Spleen (tissue), 11 donors: ENCODE measurements around the gene OR13F1. TPM values are rescaled to one million over a fixed set of nuclear protein-coding genes. Genes with fewer than 3 reads are reported as not detected.
"Not testable (repeated sequence)": the region's sequence is repeated elsewhere in the genome, so short reads cannot be mapped to it uniquely, and the experiment has no call there.

Experiments used
- DNase-seq: peaks from one replicate; pipeline ENCODE4 v3.0.0-alpha.2; 2020
- H3K27ac ChIP-seq, 8 donors: fragments of 200-600 bp; sonication (generic) in 7 of 8; 1 replicate in 4 of 8; 2 replicates in 4 of 8; pipeline versions ENCODE4 v1.5.0 to v1.8.0; 2016 to 2021; ENCODE audit warnings: inconsistent platforms in 4 of 8, mild to moderate bottlenecking in 4 of 8, moderate library complexity in 1 of 8
- H3K27me3 ChIP-seq, 7 donors: fragments of 200-600 bp; sonication (generic) in 6 of 7; replicated peaks in 1 of 7; 1 replicate in 4 of 7; 2 replicates in 3 of 7; pipeline versions ENCODE4 v1.5.0 to v1.8.0; 2016 to 2021; ENCODE audit warnings: inconsistent platforms in 3 of 7, mild to moderate bottlenecking in 1 of 7
- H3K36me3 ChIP-seq, 6 donors: fragments of 200-600 bp; sonication (generic) in 5 of 6; 1 replicate in 4 of 6; 2 replicates in 2 of 6; pipeline versions ENCODE4 v1.5.0 to v1.8.0; 2016 to 2021; ENCODE audit warnings: inconsistent platforms in 2 of 6
- H3K4me1 ChIP-seq, 6 donors: fragments of 200-600 bp; sonication (generic) in 5 of 6; 1 replicate in 3 of 6; 2 replicates in 3 of 6; pipeline versions ENCODE4 v1.5.0 to v1.8.0; 2016 to 2021; ENCODE audit warnings: inconsistent platforms in 3 of 6
- H3K4me3 ChIP-seq, 8 donors: fragments of 200-600 bp; sonication (generic) in 7 of 8; 1 replicate in 4 of 8; 2 replicates in 4 of 8; pipeline versions ENCODE4 v1.5.0 to v1.8.0; 2016 to 2021; ENCODE audit warnings: inconsistent platforms in 4 of 8, mild to moderate bottlenecking in 4 of 8, moderate library complexity in 2 of 8
- H3K9me3 ChIP-seq, 8 donors: fragments of 200-600 bp; sonication (generic) in 7 of 8; 1 replicate in 4 of 8; 2 replicates in 4 of 8; pipeline versions ENCODE4 v1.5.0 to v1.8.0; 2016 to 2021; ENCODE audit warnings: inconsistent platforms in 4 of 8
- POLR2A ChIP-seq, 3 donors: fragments of 450-650 bp; IDR thresholded peaks; one replicate each; pipeline ENCODE4 v1.5.1; 2017; ENCODE audit warnings: antibody characterized with exemption in 3 of 3, mild to moderate bottlenecking in 1 of 3
- POLR2AphosphoS5 ChIP-seq, 3 donors: sonication (generic); formaldehyde crosslinking; IDR thresholded peaks; one replicate each; pipeline ENCODE4 v1.5.1; 2017; ENCODE audit warnings: antibody characterized with exemption in 3 of 3
- WGBS, 5 donors: extraction: QIAGEN DNeasy Blood & Tissue Kit in 3 of 5; methylation state at CpG; one replicate each; pipeline versions ENCODE4 v1.1.5 to v1.1.7; 2013 to 2018; 5-methylcytosine and 5-hydroxymethylcytosine counted together
- intact Hi-C: fragments of 100-400 bp; cut with DNase I; formaldehyde crosslinking; loops from one replicate; pipeline ENCODE4 v1.15.0; 2023; ENCODE audit warnings: low total_unique reads
- polyA plus RNA-seq, 3 donors: library from polyadenylated mRNA; stranded (reverse); fragments of 200-250 nt; gene quantifications; one replicate each; pipeline ENCODE4 v1.2.1, GENCODE V29; 2013
- total RNA-seq, 7 donors: library from RNA; depleted of rRNA in 3 of 7; stranded (reverse); fragments of >200 nt in 3 of 7; fragmentation: NEBNext Ultra II Directional in 4 of 7; extraction: Animal tissue kit (Norgen Biotek cat#: 25700) in 4 of 7; gene quantifications; one replicate each; pipeline versions ENCODE4 v1.1.0 to v1.2.1, GENCODE V29; 2016 to 2021
- TF ChIP-seq, protein P1 (sequence below), 11 experiments: fragments of 200-600 bp in 7 of 11; fragments of 450-650 bp in 4 of 11; sonication (generic) in 4 of 11; IDR thresholded peaks in 8 of 11; conservative IDR thresholded peaks in 3 of 11; 1 replicate in 7 of 11; 2 replicates in 4 of 11; pipeline versions ENCODE4 v1.4.0 to v1.8.0; 2016 to 2021; ENCODE audit warnings: antibody characterized with exemption in 11 of 11, inconsistent platforms in 4 of 11, mild to moderate bottlenecking in 1 of 11
- donor health status: healthy with polysubstance abuse.
- donor health status: DM: no; HTN: no; CAD: no; lungs with moderate emphysema.
- donor health status: DM: no; HTN: no; CAD: no.
- donor health status: Bipolar disorder and iron deficiency.
- donor health status: healthy.
- donor health status: DM: no; HTN: no; CAD: no.
- donor health status: DM: yes; HTN: yes; CAD: no.

The OR13F1 gene
- total and polyA plus RNA-seq, 10 donors: not detected

GRCh38 chr9:104506565-104506964, 2.5 kb downstream of the OR13F1 start:
- H3K4me1 ChIP-seq: no peaks in the 10 kb centered on the region
- no peak overlapping the region for H3K27ac ChIP-seq
- no peak for DNase-seq
- H3K4me3 ChIP-seq: no peak overlapping the region
- intact Hi-C loops: no loop called here
- TF ChIP-seq POLR2A (IDR thresholded peaks at IDR 0.05) (no peak), POLR2AphosphoS5 (IDR thresholded peaks at IDR 0.05) (no peak)
- H3K27me3 ChIP-seq: no peaks in the 10 kb centered on the region
- no peaks in the 10 kb centered on the region for H3K36me3 ChIP-seq
- H3K9me3 ChIP-seq: no peaks in the 10 kb centered on the region

DNA sequence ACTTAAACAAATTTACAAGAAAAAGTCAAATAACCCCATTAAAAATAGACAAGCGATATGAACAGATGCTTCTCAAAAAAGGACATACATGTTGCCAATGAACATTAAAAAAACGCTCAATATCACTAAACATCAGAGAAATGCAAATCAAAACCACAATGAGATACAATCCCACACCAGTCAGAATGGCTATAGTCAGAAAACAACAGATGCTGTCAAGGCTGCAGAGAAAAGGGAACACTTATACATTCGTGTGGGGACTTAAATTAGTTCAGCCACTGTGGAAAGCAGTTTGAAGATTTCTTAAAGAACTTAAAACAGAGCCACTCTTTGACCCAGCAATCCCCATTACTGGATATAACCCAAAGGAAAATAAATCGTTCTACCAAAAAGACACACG, 10.8 kb downstream of the OR13F1 start:
- Histone ChIP-seq H3K4me3 (no peak overlapping the region), H3K4me1 (no peaks in the 10 kb centered on the region), H3K27me3 (no peaks in the 10 kb centered on the region), H3K27ac (no peak overlapping the region), H3K36me3 (no peaks in the 10 kb centered on the region), H3K9me3 (no peaks in the 10 kb centered on the region)
- TF ChIP-seq POLR2AphosphoS5 (IDR thresholded peaks at IDR 0.05) (no peak), POLR2A (IDR thresholded peaks at IDR 0.05) (no peak)
- TF ChIP-seq, protein P1, sequence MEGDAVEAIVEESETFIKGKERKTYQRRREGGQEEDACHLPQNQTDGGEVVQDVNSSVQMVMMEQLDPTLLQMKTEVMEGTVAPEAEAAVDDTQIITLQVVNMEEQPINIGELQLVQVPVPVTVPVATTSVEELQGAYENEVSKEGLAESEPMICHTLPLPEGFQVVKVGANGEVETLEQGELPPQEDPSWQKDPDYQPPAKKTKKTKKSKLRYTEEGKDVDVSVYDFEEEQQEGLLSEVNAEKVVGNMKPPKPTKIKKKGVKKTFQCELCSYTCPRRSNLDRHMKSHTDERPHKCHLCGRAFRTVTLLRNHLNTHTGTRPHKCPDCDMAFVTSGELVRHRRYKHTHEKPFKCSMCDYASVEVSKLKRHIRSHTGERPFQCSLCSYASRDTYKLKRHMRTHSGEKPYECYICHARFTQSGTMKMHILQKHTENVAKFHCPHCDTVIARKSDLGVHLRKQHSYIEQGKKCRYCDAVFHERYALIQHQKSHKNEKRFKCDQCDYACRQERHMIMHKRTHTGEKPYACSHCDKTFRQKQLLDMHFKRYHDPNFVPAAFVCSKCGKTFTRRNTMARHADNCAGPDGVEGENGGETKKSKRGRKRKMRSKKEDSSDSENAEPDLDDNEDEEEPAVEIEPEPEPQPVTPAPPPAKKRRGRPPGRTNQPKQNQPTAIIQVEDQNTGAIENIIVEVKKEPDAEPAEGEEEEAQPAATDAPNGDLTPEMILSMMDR (IDR thresholded peaks at IDR 0.05 in 8 of 11, conservative IDR thresholded peaks at IDR 0.05 in 3 of 11): no peak
- 63 to 75% (median 73%) methylated on average over 5 of the region's 5 CpGs for WGBS, 5 donors
- intact Hi-C loops: no loop called here
- no peak for DNase-seq

DNA sequence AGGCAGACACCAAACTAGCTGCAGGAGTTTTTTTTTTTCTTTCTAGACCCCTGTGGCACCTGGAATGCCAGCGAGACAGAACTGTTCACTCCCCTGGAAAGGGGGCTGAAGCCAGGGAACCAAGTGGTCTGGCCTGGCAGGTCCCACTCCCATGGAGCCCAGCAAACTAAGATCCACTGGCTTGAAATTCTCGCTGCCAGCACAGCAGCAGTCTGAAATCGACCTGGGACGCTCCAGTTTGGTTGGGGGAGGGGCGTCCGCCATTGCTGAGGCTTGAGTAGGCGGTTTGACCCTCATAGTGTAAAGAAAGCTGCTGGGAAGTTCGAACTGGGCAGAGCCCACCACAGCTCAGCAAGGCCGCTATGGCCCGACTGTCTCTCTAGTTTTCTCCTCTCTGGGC, 16.2 kb downstream of the OR13F1 start:
- DNase-seq, H3K4me3 ChIP-seq, H3K36me3 ChIP-seq, H3K27ac ChIP-seq, H3K4me1 ChIP-seq, H3K27me3 ChIP-seq, intact Hi-C loops: not testable (repeated sequence)
- WGBS, 5 donors: 81 to 86% (median 82%) methylated on average over 10 of the region's 10 CpGs
- peaks cover 0 to 11% (median 2%) of the 10 kb centered on the region in 8 donors for H3K9me3 ChIP-seq

DNA sequence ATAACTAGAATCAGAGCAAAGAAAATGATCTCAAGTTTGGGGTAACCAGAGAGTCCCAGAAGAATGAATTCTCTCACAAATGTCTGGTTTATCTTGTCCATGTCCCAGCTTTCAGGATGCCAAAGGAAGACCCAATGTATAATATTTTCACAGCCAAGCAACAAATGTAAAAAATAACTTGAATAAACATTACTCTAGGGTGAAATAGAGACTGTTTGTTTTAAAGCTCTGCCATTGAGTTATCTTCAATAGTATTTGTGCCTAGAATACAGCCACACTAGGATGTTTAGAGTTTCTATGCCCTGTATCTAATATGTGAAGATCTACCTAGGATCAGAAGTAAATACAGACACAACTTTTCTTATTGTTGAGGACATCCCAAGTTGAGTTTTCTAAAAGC, 23.0 kb downstream of the OR13F1 start, which contains the start of gene OR13C4:
Gene OR13C4, minus strand, starts transcription at position 101 of the 400 bp plus-strand sequence. Its CDS starts 0 bp downstream, at position 101.
- H3K27me3 ChIP-seq: no peaks in the 10 kb centered on the region
- no peaks in the 10 kb centered on the region for H3K36me3 ChIP-seq
- TF ChIP-seq POLR2A (IDR thresholded peaks at IDR 0.05) (no peak), POLR2AphosphoS5 (IDR thresholded peaks at IDR 0.05) (no peak)
- TF ChIP-seq, protein P1 (IDR thresholded peaks at IDR 0.05 in 8 of 11, conservative IDR thresholded peaks at IDR 0.05 in 3 of 11): no peak
- H3K4me1 ChIP-seq: no peaks in the 10 kb centered on the region
- DNase-seq: no peak
- intact Hi-C loops: no loop called here
- peaks cover 0 to 12% (median 2%) of the 10 kb centered on the region in 8 donors for H3K9me3 ChIP-seq
- no peak within 1 kb of the TSS for H3K4me3 ChIP-seq
- H3K27ac ChIP-seq: no peak within 1 kb of the TSS

GRCh38 chr9:104536756-104537155, 32.7 kb downstream of the OR13F1 start, which contains the start of gene OR13C3:
OR13C3 (minus strand) TSS chr9:104536856; CDS start chr9:104536723, 133 bp downstream.
- Histone ChIP-seq H3K9me3 (no peaks in the 10 kb centered on the region), H3K4me1 (no peaks in the 10 kb centered on the region), H3K27ac (no peak within 1 kb of the TSS), H3K27me3 (no peaks in the 10 kb centered on the region), H3K36me3 (no peaks in the 10 kb centered on the region), H3K4me3 (no peak within 1 kb of the TSS)
- 86 to 90% (median 89%) methylated on average over 5 of the region's 5 CpGs for WGBS, 5 donors
- TF ChIP-seq, protein P1 (IDR thresholded peaks at IDR 0.05 in 8 of 11, conservative IDR thresholded peaks at IDR 0.05 in 3 of 11): no peak
- TF ChIP-seq POLR2A (IDR thresholded peaks at IDR 0.05) (no peak), POLR2AphosphoS5 (IDR thresholded peaks at IDR 0.05) (no peak)
- intact Hi-C loops: no loop called here
- DNase-seq: no peak
